Spleen (tissue), 7 donors: ENCODE measurements around the gene POU1F1.

Source experiments
- CTCF ChIP-seq, 11 experiments: fragments of 200-600 bp in 7 of 11; fragments of 450-650 bp in 4 of 11; sonication (generic) in 4 of 11; IDR thresholded peaks in 8 of 11; conservative IDR thresholded peaks in 3 of 11; 1 replicate in 7 of 11; 2 replicates in 4 of 11; pipeline versions ENCODE4 v1.4.0 to v1.8.0; 2016 to 2021; ENCODE audit warnings: antibody characterized with exemption in 11 of 11, inconsistent platforms in 4 of 11, mild to moderate bottlenecking in 1 of 11
- POLR2AphosphoS5 ChIP-seq, 3 donors: sonication (generic); formaldehyde crosslinking; IDR thresholded peaks; one replicate each; pipeline ENCODE4 v1.5.1; 2017; ENCODE audit warnings: antibody characterized with exemption in 3 of 3
- donor health status: DM: no; HTN: no; CAD: no; lungs with moderate emphysema.
- donor health status: DM: no; HTN: no; CAD: no.
- donor health status: DM: no; HTN: no; CAD: no.

GRCh38 chr3:87233805-87234204, 42.6 kb downstream of the POU1F1 start:
- no peak for TF ChIP-seq CTCF (IDR thresholded peaks at IDR 0.05 in 8 of 11, conservative IDR thresholded peaks at IDR 0.05 in 3 of 11)
- no peak for TF ChIP-seq POLR2AphosphoS5 (IDR thresholded peaks at IDR 0.05)
